B cell (primary cell): ENCODE measurements around the gene EMP1. TPM values are rescaled to one million over a fixed set of nuclear protein-coding genes. Genes with fewer than 3 reads are reported as not detected.

ENCODE experiments used
- ATAC-seq: fragments of 200-7000 bp; cut with Tn5 transposase; one replicate; pipeline ENCODE4 v1.10.0; 2021; ENCODE audit warnings: low read depth, mild to moderate bottlenecking, moderate number of reproducible peaks, moderate library complexity
- CTCF ChIA-PET: fragments of 350-600 bp; sonication (Branson Sonifier 250); formaldehyde crosslinking; loops from one replicate; lab custom pipeline; 2021; ENCODE audit warnings: antibody characterized with exemption, inconsistent platforms; lab: Charles Lee
- POLR2A ChIA-PET: fragments of 350-600 bp; sonication (Branson Sonifier 250); formaldehyde crosslinking; loops from one replicate; lab custom pipeline; 2021; ENCODE audit warnings: antibody characterized with exemption; lab: Charles Lee
- DNase-seq: peaks from one replicate; pipeline ENCODE4 v3.0.0; 2013
- H2AFZ ChIP-seq: 2 replicates; pipeline ENCODE4 v1.6.1; 2012; ENCODE audit warnings: mild to moderate bottlenecking, low read depth, low read length; ENCODE audit not compliant: insufficient read depth, poor library complexity, severe bottlenecking
- H3K27ac ChIP-seq, 2 donors: 1 replicate in 1 of 2; 2 replicates in 1 of 2; pipeline ENCODE4 v1.5.1; 2012 to 2013; ENCODE audit warnings: low read length in 2 of 2, mild to moderate bottlenecking in 2 of 2, moderate library complexity in 1 of 2
- H3K27me3 ChIP-seq, 4 experiments: fragments of 200-600 bp in 1 of 4; sonication (generic) in 1 of 4; replicated peaks in 1 of 4; 1 replicate in 2 of 4; 2 replicates in 2 of 4; pipeline versions ENCODE4 v1.6.1 to v1.7.0; 2013 to 2016; ENCODE audit warnings: low read length in 3 of 4, mild to moderate bottlenecking in 2 of 4, mixed read lengths in 1 of 4, moderate library complexity in 1 of 4; ENCODE audit not compliant: insufficient read depth in 4 of 4, control insufficient read depth in 3 of 4; ENCODE audit errors: control extremely low read depth in 1 of 4
- H3K36me3 ChIP-seq, 2 experiments: replicated peaks in 1 of 2; 1 replicate in 1 of 2; 2 replicates in 1 of 2; pipeline versions ENCODE4 v1.6.1 to v1.7.1; 2013; ENCODE audit warnings: low read length in 1 of 2; ENCODE audit not compliant: insufficient read depth in 2 of 2, control insufficient read depth in 1 of 2; ENCODE audit errors: control extremely low read depth in 1 of 2, extremely low read depth in 1 of 2
- H3K4me1 ChIP-seq, 2 donors: fragments of 200-600 bp in 1 of 2; sonication (generic) in 1 of 2; 1 replicate in 1 of 2; 2 replicates in 1 of 2; pipeline versions ENCODE4 v1.5.1 to v1.6.1; 2013 to 2017; ENCODE audit warnings: low read length in 2 of 2; ENCODE audit not compliant: control insufficient read depth in 2 of 2, insufficient read depth in 2 of 2
- H3K4me2 ChIP-seq: replicated peaks from 2 replicates; pipeline ENCODE3; 2012; ENCODE audit warnings: mild to moderate bottlenecking, low read depth, low read length; ENCODE audit not compliant: poor library complexity, severe bottlenecking
- H3K4me3 ChIP-seq, 5 experiments: fragments of 200-600 bp in 1 of 5; sonication (generic) in 1 of 5; 1 replicate in 3 of 5; 2 replicates in 2 of 5; pipeline versions ENCODE4 v1.5.1 to v1.7.0; 2011 to 2016; ENCODE audit warnings: low read length in 4 of 5, mild to moderate bottlenecking in 4 of 5, low read depth in 2 of 5, control low read depth in 1 of 5, moderate library complexity in 1 of 5; ENCODE audit not compliant: insufficient read depth in 1 of 5; ENCODE audit errors: control extremely low read depth in 1 of 5, extremely low read depth in 1 of 5
- H3K79me2 ChIP-seq: fragments of 200-600 bp; sonication (generic); one replicate; pipeline ENCODE4 v1.6.0; 2016; ENCODE audit warnings: low read length; ENCODE audit not compliant: control insufficient read depth, insufficient read depth
- H3K9ac ChIP-seq: fragments of 200-600 bp; sonication (generic); 2 replicates; pipeline ENCODE4 v1.6.1; 2017; ENCODE audit warnings: mild to moderate bottlenecking, low read length, moderate library complexity
- H3K9me3 ChIP-seq, 3 donors: one replicate each; pipeline versions ENCODE4 v1.6.1 to v1.7.1; 2013; ENCODE audit warnings: low read length in 2 of 3; ENCODE audit not compliant: control insufficient read depth in 2 of 3, insufficient read depth in 1 of 3; ENCODE audit errors: control extremely low read depth in 1 of 3
- H4K20me1 ChIP-seq: 2 replicates; pipeline ENCODE4 v1.6.0; 2012; ENCODE audit warnings: mild to moderate bottlenecking, low read length; ENCODE audit not compliant: insufficient read depth, control insufficient read depth, poor library complexity, severe bottlenecking
- H3K27ac Mint-ChIP-seq: one replicate; pipeline ENCODE4 v1.8.0; 2021; ENCODE audit warnings: mixed read lengths
- H3K27me3 Mint-ChIP-seq: one replicate; pipeline ENCODE4 v1.8.0; 2021; ENCODE audit warnings: mixed read lengths
- H3K4me1 Mint-ChIP-seq: one replicate; pipeline ENCODE4 v1.8.0; 2021; ENCODE audit warnings: mixed read lengths
- H3K4me3 Mint-ChIP-seq: one replicate; pipeline ENCODE4 v1.8.0; 2021; ENCODE audit warnings: mixed read lengths
- H3K9me3 Mint-ChIP-seq: one replicate; pipeline ENCODE4 v1.8.0; 2022; ENCODE audit warnings: mixed read lengths; ENCODE audit not compliant: insufficient read depth
- EZH2 ChIP-seq: IDR thresholded peaks from 2 replicates; pipeline ENCODE4 v1.6.1; 2012; ENCODE audit warnings: borderline replicate concordance, low read depth, mild to moderate bottlenecking, moderate library complexity, low read length; ENCODE audit not compliant: insufficient read depth, poor library complexity, severe bottlenecking
- WGBS: methylation state at CpG from one replicate; pipeline ENCODE4 v1.1.5; 2013; ENCODE audit warnings: missing lambda C conversion rate; ENCODE audit not compliant: insufficient coverage; 5-methylcytosine and 5-hydroxymethylcytosine counted together
- intact Hi-C: fragments of 100-400 bp; cut with micrococcal nuclease; formaldehyde crosslinking; loops from one replicate; pipeline ENCODE4 v1.10.0; 2022
- polyA plus RNA-seq: library from polyadenylated mRNA; depleted of rRNA; stranded (reverse); fragments of >200 nt; gene quantifications from 2 replicates; pipeline ENCODE4 v1.2.3, GENCODE V29; 2012
- total RNA-seq, 2 donors: library from RNA; stranded (reverse); fragments of 120-200 nt in 1 of 2; gene quantifications; 1 replicate in 1 of 2; 2 replicates in 1 of 2; pipeline versions ENCODE4 v1.2.3 to v1.2.4, GENCODE V29; 2013 to 2022
- TF ChIP-seq, protein P1 (sequence below): fragments of 200-600 bp; IDR thresholded peaks from one replicate; pipeline ENCODE4 v1.8.0; 2022; ENCODE audit warnings: antibody characterized with exemption, mild to moderate bottlenecking

Gene EMP1
- total and polyA plus RNA-seq, 2 donors (not counting 1 experiment from before 2014, with no cell fraction given), result 0.07 to 0.64 TPM

GRCh38 chr12:13251521-13251920 is 55.0 kb downstream of the EMP1 start:
- no peaks in the 10 kb centered on the region for H3K9me3 Mint-ChIP-seq
- Histone ChIP-seq H3K79me2 (no peaks in the 10 kb centered on the region), H3K4me3 (no peak overlapping the region), H3K27me3 (peaks cover 0 to under 1% (median 0%) of the 10 kb centered on the region in 4 experiments), H3K36me3 (no peaks in the 10 kb centered on the region), H2AFZ (no peak overlapping the region), H3K4me2 (no peak overlapping the region), H3K9me3 (no peaks in the 10 kb centered on the region), H3K9ac (no peak overlapping the region), H3K4me1 (peaks cover 3 to 4% of the 10 kb centered on the region in 2 donors), H4K20me1 (no peaks in the 10 kb centered on the region), H3K27ac (no peak overlapping the region)
- 93% methylated on average over 4 of the region's 5 CpGs for WGBS
- H3K4me1 Mint-ChIP-seq, result peaks cover 4% of the 10 kb centered on the region
- H3K4me3 Mint-ChIP-seq, result no peak overlapping the region
- intact Hi-C loops, result no loop called here
- TF ChIP-seq EZH2, result no peak
- TF ChIP-seq, protein P1, sequence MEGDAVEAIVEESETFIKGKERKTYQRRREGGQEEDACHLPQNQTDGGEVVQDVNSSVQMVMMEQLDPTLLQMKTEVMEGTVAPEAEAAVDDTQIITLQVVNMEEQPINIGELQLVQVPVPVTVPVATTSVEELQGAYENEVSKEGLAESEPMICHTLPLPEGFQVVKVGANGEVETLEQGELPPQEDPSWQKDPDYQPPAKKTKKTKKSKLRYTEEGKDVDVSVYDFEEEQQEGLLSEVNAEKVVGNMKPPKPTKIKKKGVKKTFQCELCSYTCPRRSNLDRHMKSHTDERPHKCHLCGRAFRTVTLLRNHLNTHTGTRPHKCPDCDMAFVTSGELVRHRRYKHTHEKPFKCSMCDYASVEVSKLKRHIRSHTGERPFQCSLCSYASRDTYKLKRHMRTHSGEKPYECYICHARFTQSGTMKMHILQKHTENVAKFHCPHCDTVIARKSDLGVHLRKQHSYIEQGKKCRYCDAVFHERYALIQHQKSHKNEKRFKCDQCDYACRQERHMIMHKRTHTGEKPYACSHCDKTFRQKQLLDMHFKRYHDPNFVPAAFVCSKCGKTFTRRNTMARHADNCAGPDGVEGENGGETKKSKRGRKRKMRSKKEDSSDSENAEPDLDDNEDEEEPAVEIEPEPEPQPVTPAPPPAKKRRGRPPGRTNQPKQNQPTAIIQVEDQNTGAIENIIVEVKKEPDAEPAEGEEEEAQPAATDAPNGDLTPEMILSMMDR, result no peak
- CTCF ChIA-PET, result no interaction called here
- POLR2A ChIA-PET, result no interaction called here
- no peak for DNase-seq
- ATAC-seq, result no peak
- peaks cover 30% of the 10 kb centered on the region for H3K27me3 Mint-ChIP-seq
- H3K27ac Mint-ChIP-seq, result no peak overlapping the region

GRCh38 chr12:13252024-13252423 is 55.5 kb downstream of the EMP1 start:
- Mint-ChIP-seq H3K4me3 (no peak overlapping the region), H3K27ac (no peak overlapping the region), H3K27me3 (peaks cover 33% of the 10 kb centered on the region), H3K4me1 (peaks cover 4% of the 10 kb centered on the region), H3K9me3 (no peaks in the 10 kb centered on the region)
- H3K4me3 ChIP-seq, result no peak overlapping the region
- H4K20me1 ChIP-seq, result no peaks in the 10 kb centered on the region
- H3K9ac ChIP-seq, result no peak overlapping the region
- POLR2A ChIA-PET, result no interaction called here
- no peak overlapping the region for H2AFZ ChIP-seq
- H3K9me3 ChIP-seq, result no peaks in the 10 kb centered on the region
- H3K79me2 ChIP-seq, result no peaks in the 10 kb centered on the region
- intact Hi-C loops, result no loop called here
- H3K27ac ChIP-seq, result no peak overlapping the region
- DNase-seq, result no peak
- no peak for ATAC-seq
- H3K4me2 ChIP-seq, result no peak overlapping the region
- CTCF ChIA-PET, result no interaction called here
- H3K4me1 ChIP-seq, result peaks cover 3 to 4% of the 10 kb centered on the region in 2 donors
- H3K27me3 ChIP-seq, result peaks cover 0 to 3% (median 0%) of the 10 kb centered on the region in 4 experiments
- TF ChIP-seq, protein P1, result no peak
- no peaks in the 10 kb centered on the region for H3K36me3 ChIP-seq
